Middle frontal gyrus (tissue), 1 donor: ENCODE measurements around the gene FGD2.
"Not testable (repeated sequence)": the region's sequence is repeated elsewhere in the genome, so short reads cannot be mapped to it uniquely, and the experiment has no call there.

ENCODE experiments used
- DNase-seq: peaks from one replicate; pipeline ENCODE4 v3.0.0-alpha.2; 2015; ENCODE audit warnings: low spot score; ENCODE audit errors: extremely low spot score

The FGD2 gene

DNA sequence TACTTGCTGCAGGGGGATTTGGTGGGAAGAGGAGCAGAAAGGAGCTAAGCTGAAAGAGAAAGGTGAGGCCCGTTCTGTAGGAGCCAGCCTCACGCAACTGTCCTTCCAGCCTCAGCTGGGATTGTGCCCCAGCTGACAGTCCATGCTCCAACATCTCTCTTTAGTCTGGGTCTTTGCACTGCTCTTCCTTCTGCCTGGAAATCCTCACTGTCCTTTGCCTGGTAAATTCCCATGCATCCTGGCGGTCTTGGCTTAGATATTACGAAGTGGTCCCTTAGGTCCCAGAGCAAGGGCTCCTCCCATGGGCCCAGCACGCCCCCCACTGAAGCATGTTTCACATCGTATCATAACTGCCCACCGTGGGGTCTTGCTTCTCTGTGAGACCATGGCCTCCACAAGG is 52.2 kb downstream of the FGD2 start:
- no peak for DNase-seq

DNA sequence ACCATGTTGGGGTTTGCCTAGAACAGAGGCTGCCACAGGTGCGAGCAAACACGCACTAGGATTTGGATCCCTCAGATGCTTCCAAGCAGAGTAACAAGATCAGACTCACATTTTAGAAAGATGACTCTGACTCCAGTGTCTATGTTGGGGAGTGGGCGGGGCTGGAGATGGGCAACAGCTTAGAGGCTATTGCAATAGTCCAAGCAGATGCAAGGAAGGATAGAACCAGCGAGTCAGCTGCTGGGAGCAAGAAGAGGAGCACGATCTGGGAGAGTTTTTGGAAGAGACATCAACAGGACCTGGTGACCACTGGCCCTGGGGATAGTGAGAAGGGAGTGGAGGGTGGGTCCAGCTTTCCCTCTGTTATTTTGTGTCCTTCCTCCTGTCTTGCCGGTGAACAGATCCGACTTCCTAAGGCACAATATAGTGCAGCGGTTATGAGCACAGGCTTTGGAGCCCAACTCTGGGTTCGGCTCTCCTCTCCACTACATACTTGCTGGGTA is 52.7 kb downstream of the FGD2 start:
- DNase-seq = no peak

DNA sequence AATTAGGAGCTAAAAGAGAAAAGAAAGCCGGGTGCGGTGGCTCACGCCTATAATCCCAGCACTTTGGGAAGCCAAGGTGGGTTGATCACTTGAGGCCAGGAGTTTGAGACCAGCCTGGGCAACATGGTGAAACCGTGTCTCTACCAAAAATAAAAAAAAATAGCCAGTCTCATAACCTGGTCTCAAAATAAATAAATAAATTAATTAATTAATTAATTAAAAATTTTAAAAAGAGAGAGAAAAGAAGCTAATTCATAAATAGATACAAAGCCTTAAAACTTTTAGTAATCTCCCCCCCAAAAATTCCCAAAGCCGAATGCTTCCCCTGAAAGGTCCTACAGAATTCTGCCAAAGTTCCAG is 53.5 kb downstream of the FGD2 start:
- DNase-seq = not testable (repeated sequence)

DNA sequence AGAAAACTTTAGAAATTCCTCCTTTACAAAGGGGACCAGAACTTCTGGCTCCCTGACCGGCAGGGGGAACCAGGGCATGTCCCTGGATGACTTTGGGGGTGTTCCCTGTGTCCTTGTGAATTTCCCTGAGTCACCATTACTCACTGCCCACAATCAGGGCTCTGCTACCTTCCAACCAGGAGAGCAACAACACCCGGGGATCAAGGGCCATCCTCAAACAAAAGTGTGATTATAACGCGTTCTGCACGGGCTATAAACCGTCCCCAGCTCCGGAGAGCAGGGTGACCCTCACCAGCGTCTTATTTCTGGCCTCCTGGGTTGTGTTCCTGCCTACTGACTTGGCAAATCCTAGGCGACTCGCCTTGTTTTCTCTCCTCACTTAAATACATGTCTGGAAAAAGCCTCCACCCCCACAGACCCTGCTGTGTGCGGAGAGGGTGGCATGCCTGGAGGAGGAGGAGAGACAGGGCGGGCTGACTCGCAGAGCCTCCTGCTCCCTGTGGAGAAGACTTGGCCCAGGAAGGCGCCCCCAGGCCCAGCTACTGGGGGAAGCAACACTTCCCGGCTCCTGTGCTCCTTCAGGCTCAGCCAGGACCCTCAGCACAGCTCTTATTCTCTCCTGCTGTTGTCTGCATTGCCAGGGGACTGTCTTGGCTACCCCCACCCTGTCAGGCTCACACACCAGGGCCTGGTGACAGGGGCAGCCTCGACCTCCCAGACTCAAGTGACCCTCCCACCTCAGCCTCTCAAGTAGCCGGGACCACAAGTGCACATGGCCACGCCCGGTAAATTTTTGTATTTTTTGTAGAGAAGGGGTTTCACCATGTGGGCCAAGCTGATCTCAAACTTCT is 54.1 kb downstream of the FGD2 start:
- DNase-seq = no peak

DNA sequence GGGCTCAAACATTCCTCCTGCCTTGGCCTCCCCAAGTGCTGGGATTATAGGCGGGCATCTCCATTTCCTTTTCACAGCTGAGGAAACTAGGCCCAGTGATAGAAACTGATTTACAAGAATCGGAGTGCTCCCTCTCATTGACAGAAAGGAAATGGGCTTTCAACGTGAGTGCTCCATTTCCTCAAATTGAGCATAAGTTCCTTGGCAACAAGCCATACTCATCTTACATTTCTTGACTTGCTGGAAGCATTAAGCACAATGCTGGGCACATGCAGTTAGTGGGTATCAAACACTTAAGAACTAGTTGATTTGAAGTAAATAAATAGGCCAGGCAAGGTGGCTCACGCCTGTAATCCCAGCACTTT is 54.7 kb downstream of the FGD2 start:
- no peak for DNase-seq

DNA sequence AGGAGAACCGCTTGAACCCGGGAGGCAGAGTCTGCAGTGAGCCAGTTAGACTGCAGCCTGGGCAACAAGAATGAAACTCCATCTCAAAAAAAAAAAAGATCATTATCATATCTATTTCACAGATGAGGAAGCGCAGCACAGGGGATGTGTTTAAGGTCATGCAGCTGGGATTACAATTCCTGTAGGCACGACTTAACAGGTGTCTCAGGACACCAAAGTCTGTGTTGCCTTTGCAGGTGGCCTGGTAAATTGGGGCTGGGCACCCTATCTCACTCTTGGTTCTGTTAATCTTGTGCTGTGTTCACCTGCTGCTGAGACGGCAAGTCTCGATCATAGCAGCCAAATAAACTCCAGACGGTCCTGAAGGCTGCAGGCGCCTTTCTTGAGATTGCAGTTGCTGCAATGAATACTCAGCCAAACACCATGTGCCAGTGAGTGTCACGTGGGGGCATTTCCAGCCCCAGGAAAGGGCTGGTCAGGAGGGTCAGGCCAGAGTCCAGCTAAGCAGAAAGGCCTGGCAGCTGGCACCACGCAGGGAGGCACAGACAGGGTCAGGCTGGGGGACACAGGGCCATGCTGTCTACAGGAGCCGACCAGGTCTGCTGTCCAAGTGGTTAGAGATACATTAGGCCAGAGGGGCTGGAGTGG is 55.8 kb downstream of the FGD2 start:
- no peak for DNase-seq

DNA sequence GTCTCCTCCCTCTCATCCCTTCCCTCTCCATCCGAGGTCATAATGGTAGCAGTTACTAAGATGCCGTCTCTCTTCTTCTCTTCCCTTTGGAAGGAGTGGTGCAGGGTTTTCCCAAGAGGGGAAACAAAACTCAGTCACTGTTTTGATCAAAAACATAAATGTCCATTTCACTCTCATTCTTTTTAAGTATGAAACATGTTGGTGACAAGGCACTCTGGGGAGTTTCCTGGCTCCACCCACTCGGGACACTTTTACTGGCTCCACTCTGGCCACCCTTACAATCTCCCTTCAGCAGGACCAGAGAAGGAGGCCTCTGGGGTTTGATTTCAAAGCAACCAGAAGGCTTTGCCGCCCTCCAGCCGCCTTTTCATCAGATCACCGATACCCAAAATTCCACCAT is 57.0 kb downstream of the FGD2 start:
- no peak for DNase-seq

DNA sequence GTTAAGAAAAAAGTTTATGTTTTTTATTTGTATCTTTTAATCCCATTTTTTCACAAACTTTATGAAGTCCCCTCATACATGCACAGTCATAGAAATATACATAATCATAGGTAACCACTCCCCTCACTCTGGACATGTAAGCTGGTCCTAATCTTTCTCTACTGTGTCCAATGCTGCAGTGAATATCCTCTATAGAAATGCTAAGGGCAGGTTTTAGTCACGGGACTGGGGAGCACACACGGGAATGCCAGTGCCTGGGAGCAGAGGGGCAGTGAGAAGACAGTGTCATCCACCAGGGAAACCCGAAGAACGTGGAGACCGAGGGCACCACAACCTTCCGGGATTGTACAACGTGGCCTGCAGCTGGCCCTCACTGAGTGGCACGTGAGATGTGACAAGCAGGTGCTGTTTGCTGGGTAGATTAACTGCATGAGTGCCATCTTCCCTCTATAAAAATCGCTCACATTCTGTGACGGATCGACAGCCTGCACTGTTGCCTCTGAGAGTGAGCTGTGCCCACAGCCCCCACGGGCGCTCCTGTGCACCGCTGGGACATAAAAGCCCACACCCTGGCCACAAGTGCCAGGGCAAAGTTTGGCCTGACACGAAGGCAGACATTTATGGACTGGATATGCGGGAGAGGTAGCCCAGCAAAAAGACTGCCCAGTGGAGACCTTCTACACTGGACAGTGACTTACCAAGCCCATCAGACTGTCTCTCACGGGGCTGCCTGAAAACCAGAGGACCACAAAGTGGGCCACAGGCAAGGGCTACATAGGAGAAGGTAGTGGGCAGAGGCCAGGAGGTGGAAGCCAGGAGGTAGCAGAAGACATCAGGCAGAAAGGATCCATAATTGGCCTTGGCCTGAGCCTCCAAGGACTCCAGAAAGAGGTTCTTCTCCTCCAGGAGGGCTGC is 63.2 kb downstream of the FGD2 start:
- no peak for DNase-seq

DNA sequence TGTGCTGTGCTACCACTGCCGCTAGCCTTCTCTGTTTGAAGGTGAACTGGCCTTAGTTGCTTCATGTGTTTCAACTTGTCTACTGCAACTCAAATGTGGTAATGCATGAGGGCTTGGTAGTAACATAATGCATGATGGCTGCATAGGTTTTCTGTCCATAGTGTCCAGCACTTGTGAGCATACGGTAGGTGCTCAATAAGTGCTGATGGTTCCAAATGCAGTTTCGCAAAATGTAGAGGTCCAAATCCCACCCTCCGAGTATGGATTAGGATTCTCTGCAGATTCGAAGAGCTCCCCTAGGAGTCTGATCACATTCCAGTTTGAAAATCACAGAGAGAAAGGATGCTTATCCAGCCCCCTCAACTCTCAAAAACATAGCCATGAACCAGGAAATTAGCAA is 64.2 kb downstream of the FGD2 start:
- DNase-seq = no peak

DNA sequence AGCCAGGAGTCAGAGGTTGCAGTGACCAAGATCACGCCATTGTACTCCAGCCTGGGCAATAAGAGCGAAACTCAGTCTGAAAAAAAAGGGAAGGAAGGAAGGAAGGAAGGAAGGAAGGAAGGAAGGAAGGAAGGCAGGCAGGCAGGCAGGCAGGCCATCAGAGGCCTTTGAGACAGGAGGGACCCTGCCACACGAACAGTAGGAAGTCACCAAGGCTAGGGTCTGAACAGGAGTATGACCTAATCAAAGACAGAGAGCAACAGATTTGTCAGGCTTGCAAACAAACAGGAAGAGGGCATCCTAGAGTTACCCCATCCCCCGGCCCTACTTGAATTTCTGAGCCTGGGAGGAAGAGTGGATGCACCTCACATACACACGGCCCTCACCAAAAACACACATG is 67.1 kb downstream of the FGD2 start:
- no peak for DNase-seq

DNA sequence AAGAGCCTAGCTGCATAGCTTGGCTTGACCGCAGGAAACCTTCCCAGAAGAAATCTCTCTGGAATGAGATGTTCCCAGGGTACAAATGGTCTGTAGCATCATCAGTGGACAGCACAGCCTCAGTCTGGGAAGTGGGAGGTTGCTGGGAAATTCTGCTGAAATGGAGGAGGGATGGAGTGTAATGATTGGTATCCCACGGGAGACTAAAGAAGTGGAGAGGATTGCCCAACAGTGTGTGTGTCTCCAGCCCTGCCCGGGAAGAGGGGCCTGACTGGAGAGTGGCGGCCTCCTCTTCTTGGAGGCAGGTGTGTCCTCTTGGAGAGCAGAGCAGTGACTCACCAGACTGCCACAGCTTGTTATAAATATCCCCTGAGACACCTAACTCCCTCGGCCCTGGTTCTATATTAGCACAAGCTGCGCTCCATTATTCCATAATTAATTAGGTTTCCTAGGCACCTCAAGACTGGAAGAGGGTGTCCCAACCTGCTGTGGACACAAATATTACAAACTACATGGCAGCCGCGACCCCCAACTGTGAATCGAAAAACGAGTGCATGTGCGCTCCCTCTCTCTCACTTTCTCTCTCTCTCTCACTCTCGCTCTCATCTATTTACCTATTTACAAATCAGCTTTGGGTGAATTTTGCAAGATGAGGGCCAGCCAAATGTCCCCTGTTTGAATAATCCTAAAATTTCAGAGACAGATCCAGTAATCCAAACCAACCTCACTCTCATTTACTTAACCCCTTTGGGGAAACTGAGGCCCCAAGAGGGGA is 68.8 kb downstream of the FGD2 start:
- DNase-seq = no peak

DNA sequence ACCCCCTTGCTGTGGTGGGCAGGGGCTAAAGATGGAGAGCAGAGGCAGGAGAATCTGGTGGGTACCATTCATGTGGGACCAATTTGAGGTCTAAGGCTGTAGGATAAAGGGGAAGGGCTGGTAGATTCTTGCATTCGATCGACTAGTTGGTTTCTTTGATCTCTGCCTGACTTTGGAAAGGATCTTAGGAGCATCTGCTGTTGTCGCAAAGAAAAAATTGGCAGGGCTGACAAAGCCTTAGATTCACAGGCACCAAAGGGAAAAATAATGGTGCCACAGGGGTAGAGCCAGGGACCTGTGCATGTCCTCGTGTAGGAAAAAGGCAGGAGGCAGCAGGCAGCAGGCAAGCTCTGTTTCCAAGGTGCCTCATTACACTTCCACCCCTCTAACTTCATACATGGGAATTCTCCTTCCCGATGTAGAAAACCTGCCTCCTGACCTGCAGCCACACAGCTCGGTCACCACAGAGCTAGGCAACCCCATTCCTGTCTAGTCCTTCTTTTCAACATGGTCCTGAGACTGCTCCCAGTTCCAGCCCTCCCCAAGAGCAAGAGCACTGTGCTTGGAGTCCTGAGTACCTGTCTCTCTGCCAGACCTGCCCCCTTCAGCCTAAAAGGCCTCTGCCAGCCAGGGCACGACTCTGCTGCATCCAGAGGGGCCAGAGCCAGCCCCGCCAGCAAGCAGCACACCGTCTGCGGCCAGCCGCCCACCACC is 71.9 kb downstream of the FGD2 start:
- no peak for DNase-seq

DNA sequence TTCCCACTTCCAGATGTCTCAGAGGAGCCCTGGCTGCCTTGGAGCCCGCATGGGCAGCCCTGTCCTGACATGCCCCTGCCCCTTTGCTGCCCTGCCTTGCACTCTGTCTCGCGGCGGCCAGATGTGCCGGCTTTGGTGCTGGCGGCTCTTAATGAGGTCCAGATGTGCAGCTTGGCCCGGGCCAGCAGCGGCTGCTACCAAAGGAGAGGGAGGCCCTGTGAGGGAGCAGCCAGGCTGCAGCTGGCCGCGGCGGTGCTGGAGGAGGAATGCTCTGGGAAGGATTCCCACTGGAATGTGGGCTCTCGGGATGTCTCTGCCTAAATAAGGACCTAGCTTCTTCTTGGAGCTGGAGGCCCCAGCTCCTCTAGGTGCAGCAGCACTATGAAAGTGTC is 72.4 kb downstream of the FGD2 start:
- no peak for DNase-seq
